Stimulated activated CD4-positive, alpha-beta T cell treated with anti-CD3 and anti-CD28 coated beads, Interleukin-4, amount 100 ng/mL, for 1 hour (primary cell): ENCODE results near the gene TEDDM1.

Experiments used
- DNase-seq: peaks from one replicate; pipeline ENCODE4 v3.0.0-alpha.2; 2020

The TEDDM1 gene

GRCh38 chr1:182376936-182377574, 23.4 kb downstream of the TEDDM1 start:
- DNase-seq: no peak

- no peak for DNase-seq
These were observed 26.2 kb downstream of the TEDDM1 start for GRCh38 chr1:182374101-182374834.

- no peak for DNase-seq
These were observed 29.9 kb downstream of the TEDDM1 start for GRCh38 chr1:182370532-182370931.

GRCh38 chr1:182368903-182369302, 31.6 kb downstream of the TEDDM1 start:
- no peak for DNase-seq

- DNase-seq: no peak
These were observed 32.1 kb downstream of the TEDDM1 start for GRCh38 chr1:182368358-182368757.

- no peak for DNase-seq
These were observed 32.5 kb downstream of the TEDDM1 start for GRCh38 chr1:182367926-182368325.

- no peak for DNase-seq
These were observed 33.9 kb downstream of the TEDDM1 start for GRCh38 chr1:182366596-182366995.

- no peak for DNase-seq
These were observed 40.8 kb downstream of the TEDDM1 start for GRCh38 chr1:182359645-182360044.

- DNase-seq: no peak
These were observed 42.6 kb downstream of the TEDDM1 start for GRCh38 chr1:182357913-182358312.

- no peak for DNase-seq
These were observed 43.3 kb downstream of the TEDDM1 start for GRCh38 chr1:182357171-182357570.

GRCh38 chr1:182355723-182356098, 44.8 kb downstream of the TEDDM1 start:
- no peak for DNase-seq

GRCh38 chr1:182351790-182352364, 48.6 kb downstream of the TEDDM1 start:
- no peak for DNase-seq

GRCh38 chr1:182350839-182351238, 49.6 kb downstream of the TEDDM1 start:
- no peak for DNase-seq

GRCh38 chr1:182348961-182349747, 51.3 kb downstream of the TEDDM1 start:
- no peak for DNase-seq
